GM21390 (cell line): ENCODE measurements around the gene ADAMTSL3.
"Not testable (repeated sequence)": the region's sequence is repeated elsewhere in the genome, so short reads cannot be mapped to it uniquely, and the experiment has no call there.

Experiments used
- ATAC-seq: cut with Tn5 transposase; IDR thresholded peaks from one replicate; pipeline ENCODE4 v1.9.1; 2021; ENCODE audit not compliant: unreplicated experiment

The ADAMTSL3 gene

DNA sequence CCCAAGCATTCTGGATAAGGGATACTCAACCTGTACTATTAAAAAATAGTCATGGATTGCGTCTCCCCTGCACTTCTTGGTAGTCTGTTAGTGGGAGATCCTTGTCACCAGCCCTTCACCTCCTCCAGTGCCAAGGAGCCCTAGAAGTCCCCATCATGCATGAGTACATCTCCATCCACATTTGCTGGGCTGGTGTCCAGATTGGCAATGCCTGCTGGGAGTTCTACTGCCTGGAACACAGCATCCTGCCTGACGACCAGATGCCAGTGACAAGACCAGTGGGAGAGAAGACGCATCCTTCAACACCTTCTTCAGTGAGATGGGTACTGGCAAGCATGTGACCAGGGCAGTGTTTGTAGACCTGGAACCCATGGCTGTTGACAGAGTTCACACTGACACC is 85.7 kb downstream of the ADAMTSL3 start:
- no peak for ATAC-seq

DNA sequence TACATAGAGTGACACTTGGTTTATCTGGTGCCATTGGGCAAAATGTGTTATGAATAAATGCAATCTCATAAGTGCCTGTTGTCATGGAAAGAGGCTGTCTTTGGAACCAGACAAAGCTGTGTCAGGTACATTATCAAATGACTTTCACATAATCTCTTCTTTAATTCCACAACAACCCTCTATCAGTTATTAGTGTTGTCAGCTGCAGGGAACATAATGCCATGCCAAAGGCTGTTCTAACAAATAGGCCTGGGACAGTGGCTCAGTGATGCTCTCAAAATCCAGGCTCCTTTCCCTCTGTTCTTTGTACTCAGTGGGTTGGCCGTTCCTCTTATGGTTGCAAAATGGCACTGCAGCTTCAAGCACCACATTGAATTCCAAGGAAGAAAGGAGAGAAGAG is 91.8 kb downstream of the ADAMTSL3 start:
- ATAC-seq, result no peak

GRCh38 chr15:83746231-83746630 is 92.3 kb downstream of the ADAMTSL3 start:
- no peak for ATAC-seq

- ATAC-seq, result no peak
Observed at GRCh38 chr15:83747050-83747717, 93.3 kb downstream of the ADAMTSL3 start.

DNA sequence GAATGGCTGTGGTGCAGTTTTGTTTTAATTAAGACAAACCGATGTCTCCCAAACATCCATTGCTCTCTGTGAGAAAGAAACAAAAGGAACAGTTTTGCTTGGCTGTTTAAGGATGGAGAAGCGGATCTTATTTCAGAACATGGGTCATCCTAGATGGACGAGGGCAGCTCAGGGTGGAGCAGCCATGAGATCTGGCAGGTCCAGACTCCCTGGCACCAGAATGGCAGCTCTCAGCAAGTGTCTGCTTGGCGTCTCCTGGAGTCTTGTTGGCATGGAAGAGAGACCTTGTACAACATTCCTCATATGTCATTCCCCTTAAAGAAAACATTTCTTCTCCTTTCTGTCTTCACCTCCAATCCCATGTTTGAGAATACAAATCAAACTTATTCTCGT is 93.8 kb downstream of the ADAMTSL3 start:
- ATAC-seq, result no peak

DNA sequence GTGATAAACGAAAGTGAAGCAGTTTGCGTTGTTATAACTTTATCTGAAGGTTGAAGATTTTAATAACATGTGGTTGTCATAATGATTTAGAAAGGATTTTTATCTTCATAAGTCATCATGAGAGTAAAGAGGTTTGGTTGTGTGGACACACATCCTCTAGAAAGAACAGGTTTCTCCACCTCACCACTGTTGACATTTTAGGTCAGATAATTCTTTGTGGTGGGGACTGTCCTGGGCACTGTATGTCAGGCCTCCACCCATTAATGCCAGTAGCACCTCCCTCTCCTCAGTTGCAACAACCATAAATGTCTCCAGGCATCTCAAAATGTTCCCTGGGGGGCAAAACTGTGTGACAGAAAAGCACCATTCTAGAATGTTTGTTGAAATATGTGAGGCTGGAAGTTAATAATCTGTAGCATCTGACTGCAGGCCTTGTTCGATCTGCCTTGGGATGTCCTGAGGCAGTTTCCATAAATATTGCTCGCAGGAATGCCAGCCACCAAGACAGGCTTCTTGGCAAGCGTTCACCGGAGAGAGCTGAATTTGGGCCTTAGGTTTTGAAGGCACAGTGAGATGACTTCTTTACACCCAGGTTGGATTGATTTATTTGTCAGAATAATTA is 100.1 kb downstream of the ADAMTSL3 start:
- no peak for ATAC-seq

- not testable (repeated sequence) for ATAC-seq
Observed at GRCh38 chr15:83757291-83757690, 103.4 kb downstream of the ADAMTSL3 start.

- ATAC-seq, result no peak
Observed at GRCh38 chr15:83762367-83762766, 108.4 kb downstream of the ADAMTSL3 start.

- ATAC-seq, result no peak
Observed at GRCh38 chr15:83764201-83764838, 110.4 kb downstream of the ADAMTSL3 start.

DNA sequence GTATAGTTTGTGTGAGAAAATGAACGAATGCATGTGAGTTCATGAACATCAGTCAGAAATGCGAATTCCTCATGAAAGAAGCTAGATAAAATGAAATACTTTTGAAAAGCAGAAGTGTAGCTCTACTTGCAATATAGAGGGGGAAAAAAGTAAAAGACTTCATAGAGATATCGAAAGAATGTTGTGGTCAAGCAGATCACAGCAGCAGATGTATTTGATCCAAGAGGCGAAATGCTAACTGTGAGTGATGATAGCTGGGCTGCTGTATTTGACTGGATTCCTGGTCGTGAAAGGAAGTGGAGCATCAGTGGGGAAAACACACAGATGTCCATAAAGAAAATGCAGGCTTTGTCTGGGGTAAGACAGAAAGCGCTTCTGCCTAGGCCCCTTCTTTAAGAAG is 112.4 kb downstream of the ADAMTSL3 start:
- no peak for ATAC-seq

DNA sequence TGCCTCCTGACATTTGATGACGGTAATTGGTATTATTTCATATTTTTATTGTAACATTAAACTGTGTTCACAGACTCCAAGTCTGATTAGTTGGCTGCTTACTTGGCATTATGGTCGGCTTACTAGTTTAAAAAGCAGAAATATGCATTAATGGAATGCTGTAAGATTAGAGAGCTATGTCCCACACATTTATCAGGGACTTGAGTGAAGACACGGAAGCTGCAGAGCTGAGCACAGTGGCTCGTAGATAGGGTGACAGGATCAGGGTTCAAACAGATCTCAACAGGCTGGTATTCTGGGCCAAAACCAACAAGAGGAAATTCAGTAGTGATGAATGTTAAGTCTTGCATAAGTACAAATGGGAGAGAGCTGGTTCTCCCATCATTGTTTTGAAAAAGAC is 113.8 kb downstream of the ADAMTSL3 start:
- no peak for ATAC-seq

DNA sequence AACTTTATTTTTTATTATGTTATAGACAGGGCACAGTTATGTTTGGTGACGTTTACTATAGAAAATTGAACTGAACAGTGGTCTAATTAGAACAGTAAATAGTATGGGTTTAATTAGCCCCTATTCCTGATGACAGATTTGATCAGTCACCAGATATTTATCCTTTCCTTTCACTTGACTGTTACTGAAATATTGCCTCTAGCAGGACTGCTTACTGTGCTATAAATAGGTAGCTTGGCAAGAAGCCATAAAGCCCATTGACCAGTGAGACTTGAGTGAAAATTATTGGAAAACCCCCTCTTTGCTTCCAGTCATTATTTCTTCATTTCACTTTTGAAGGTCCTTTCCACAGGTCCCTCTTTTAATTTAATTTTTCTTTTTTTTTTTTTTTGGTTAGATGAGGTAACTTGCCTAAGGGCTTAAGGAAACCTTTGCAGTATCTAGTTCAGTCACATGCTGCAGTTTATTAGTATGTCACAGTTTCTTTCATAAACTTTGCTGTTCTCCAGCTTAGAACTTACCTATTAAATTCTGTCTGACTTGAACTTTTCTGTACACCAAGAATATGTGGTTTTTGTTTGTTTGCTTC is 115.6 kb downstream of the ADAMTSL3 start:
- ATAC-seq, result no peak

- no peak for ATAC-seq
Observed at GRCh38 chr15:83775738-83776137, 121.8 kb downstream of the ADAMTSL3 start.

DNA sequence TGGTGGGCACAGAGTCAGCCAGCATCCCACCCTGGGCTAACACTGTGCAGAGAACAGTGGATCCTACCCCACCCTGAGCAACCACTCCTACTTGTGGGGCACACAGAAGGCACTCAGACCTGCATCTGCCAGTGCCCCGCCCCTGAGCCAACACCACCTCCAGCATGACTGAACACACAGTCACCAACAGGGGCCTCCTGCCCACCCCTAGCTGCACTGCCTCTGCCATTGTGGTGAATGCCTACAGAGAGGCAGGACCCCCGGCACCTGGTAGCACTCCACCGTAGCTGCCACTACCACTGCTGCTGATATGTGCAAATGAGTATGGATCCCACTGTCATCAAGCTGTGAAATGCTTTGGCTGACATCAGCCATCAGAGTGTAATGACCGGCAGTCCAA is 123.1 kb downstream of the ADAMTSL3 start:
- no peak for ATAC-seq

DNA sequence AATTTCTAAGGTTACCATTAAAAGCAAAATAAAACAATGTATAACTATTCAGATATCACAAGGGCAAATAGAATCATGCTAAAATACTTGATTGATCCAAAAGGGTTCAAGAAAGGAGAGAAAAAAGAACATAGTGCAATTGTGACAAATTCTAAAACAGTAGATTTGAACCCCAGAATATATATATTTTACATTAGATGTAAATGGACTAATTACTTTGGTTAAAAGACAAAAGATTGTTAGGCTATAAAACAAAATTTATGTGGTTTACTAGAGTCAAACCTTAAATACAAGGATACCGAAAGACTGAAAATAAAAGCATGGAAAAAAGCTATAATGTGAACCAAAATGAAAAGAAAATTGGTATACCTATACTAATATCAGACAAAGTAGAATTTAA is 129.3 kb downstream of the ADAMTSL3 start:
- no peak for ATAC-seq

DNA sequence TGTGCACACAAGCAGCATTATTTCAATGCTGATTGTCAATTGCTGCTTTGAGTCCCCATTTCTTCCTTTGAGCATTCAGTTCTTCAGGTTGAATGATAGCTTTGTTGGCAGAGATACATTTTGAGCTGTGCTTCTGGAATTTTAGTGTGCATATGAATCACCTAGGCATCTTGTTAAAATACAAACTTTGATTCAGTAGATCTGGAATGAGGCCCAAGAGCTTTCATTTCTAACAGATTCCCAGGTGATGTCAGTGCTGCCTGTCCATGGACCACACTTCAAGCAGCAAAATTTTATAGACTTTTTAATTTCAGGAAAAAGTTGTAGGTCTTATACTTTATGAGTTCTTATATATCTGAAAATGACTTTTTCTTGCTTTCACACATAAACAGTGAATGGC is 131.1 kb downstream of the ADAMTSL3 start:
- no peak for ATAC-seq

DNA sequence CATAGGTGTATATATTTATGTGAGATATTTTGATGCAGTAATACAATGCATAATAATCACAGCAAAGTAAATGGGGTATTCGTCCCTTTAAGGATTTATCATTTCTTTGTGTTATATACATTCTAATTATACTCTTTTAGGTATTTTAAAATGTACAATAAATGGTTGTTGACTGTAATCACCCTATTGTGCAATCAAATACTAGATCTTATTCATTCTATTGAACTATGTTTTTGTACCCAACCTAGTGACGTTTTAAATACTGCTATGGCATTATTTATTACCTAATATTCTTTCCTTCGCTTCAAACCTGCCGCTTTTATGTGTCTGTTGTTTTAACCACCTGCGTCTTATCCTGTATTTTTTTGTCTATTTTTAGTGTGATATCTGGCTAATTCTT is 132.4 kb downstream of the ADAMTSL3 start:
- ATAC-seq, result no peak

GRCh38 chr15:83793069-83793468 is 139.1 kb downstream of the ADAMTSL3 start:
- no peak for ATAC-seq

- no peak for ATAC-seq
Observed at GRCh38 chr15:83794209-83794608, 140.3 kb downstream of the ADAMTSL3 start.

DNA sequence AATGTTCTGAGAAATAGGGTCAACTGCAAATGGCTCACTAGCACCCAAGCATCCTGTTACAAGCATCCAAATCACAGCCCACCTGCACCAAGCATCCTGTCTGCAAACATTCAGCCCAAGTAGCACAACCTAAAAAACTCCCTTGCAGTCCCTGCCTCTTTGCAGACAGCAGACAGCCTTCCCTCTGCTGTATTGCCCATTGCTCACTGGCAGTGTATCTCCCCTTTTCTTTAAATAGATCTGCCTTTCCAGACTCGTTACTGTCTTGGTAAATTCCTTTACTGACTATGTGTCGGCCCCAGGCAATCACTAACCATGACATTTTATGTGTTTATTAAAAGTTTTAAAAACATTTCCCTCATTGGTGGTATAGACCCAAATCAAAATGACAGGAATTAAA is 155.4 kb downstream of the ADAMTSL3 start:
- no peak for ATAC-seq

GRCh38 chr15:83810110-83810509 is 156.2 kb downstream of the ADAMTSL3 start:
- no peak for ATAC-seq

- no peak for ATAC-seq
Observed at GRCh38 chr15:83813682-83814081, 159.8 kb downstream of the ADAMTSL3 start.
